ENCODE results near the gene SLC9A9. TPM values are rescaled to one million over a fixed set of nuclear protein-coding genes. Genes with fewer than 3 reads are reported as not detected.

SLC9A9 gene
- total and polyA plus RNA-seq, 8 donors, result 0.58 to 29.7 (median 14.0) TPM

DNA sequence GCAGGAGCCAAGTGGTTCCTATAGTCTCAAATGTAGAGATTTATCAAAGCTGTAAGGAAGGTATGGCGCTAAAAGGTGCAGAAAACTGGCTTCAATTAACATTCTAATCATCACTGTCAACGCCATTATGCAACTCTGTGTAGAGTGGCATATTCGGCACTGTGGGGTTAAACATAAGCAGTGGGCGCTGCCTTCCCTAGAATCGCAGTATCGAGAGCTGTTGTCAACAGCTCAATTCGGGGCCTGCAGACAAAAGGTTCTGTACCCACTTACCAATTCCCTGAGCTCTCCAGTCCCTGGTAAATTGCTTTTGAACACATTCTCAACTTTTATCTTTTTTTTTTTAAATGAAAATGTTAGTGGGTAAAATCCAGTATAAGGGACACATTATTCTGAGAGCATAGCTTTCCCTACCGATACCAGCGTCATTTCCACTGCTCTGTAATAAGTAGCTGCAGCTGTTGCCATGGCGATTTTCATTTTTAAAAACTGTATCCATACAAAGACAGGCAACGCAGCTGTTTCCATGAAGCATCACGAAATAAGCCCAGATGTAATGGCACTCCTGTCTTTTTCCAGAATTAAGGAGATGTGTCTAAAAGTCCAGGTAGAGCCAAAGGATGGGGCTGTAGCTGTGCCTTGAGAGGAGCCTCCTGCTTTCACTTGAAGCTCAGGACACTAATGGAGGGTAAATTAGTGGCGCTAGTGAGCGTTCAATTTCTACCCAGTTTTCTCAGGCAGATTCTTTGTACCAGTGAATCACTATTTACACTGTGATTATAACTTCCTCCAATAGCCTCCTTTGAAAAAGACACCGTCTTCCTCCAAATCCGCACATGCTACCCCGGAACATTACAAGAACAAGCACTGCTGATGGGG is 250.3 kb downstream of the SLC9A9 start:
- Histone ChIP-seq H3K9me3 (no peaks in the 10 kb centered on the region), H3K4me1 (peaks cover 0 to 9% (median 7%) of the 10 kb centered on the region in 4 donors), H3K4me3 (no peak overlapping the region), H3K36me3 (no peaks in the 10 kb centered on the region), H3K27me3 (no peaks in the 10 kb centered on the region), H3K27ac (no peak overlapping the region)
- intact Hi-C loops (cut with DNase I; ENCODE audit: low total_unique reads), result no loop called here
- WGBS, 5 donors, result 88 to 94% (median 92%) methylated on average over 17 of the region's 17 CpGs
- no peak for TF ChIP-seq POLR2AphosphoS5 (IDR thresholded peaks at IDR 0.05)
- no peak for TF ChIP-seq POLR2A (IDR thresholded peaks at IDR 0.05)
- TF ChIP-seq EP300 (IDR thresholded peaks at IDR 0.05), result no peak
- TF ChIP-seq, protein P1, sequence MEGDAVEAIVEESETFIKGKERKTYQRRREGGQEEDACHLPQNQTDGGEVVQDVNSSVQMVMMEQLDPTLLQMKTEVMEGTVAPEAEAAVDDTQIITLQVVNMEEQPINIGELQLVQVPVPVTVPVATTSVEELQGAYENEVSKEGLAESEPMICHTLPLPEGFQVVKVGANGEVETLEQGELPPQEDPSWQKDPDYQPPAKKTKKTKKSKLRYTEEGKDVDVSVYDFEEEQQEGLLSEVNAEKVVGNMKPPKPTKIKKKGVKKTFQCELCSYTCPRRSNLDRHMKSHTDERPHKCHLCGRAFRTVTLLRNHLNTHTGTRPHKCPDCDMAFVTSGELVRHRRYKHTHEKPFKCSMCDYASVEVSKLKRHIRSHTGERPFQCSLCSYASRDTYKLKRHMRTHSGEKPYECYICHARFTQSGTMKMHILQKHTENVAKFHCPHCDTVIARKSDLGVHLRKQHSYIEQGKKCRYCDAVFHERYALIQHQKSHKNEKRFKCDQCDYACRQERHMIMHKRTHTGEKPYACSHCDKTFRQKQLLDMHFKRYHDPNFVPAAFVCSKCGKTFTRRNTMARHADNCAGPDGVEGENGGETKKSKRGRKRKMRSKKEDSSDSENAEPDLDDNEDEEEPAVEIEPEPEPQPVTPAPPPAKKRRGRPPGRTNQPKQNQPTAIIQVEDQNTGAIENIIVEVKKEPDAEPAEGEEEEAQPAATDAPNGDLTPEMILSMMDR (IDR thresholded peaks at IDR 0.05), result no peak
- peak in 1 of 2 donors; percentile 20 for DNase-seq

DNA sequence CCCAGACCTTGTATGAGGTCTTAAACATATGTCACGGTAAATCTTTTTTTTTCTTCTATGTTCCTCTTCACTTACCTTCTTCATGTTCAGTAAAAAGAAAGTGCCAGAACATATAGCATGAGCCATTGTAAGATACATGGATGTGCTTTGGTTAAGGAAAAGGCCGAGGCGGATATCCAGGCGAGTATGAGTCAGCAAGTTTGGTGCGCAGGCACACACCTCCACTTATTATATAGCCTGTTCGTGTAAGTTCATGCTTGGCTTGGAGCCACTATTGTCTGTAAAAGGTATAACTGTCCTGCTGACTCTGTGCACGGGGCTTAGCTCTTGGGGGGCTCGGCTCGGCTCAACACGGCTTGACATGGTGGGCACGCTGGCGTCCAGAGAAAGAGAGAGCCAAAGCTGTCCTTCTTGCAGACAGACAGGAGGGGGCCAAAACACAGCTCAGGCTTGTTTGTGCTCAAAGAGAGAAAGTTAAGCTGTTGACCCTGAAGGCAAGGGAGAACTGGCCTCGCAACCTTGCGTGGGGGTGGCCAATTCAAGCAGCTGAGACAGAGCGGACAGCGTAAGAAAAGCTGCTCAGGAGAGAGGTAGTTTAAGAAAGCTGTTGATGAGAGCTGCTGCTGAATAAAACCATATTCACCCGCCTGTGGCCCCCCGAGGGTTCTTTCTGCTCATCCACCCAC is 251.2 kb downstream of the SLC9A9 start:
- H3K27ac ChIP-seq, result no peak overlapping the region
- no peaks in the 10 kb centered on the region for H3K9me3 ChIP-seq
- intact Hi-C loops (cut with DNase I; ENCODE audit: low total_unique reads), result no loop called here
- no peaks in the 10 kb centered on the region for H3K36me3 ChIP-seq
- peaks cover 0 to 9% (median 7%) of the 10 kb centered on the region in 4 donors for H3K4me1 ChIP-seq
- no peak for DNase-seq
- H3K4me3 ChIP-seq, result no peak overlapping the region
- TF ChIP-seq, protein P1 (IDR thresholded peaks at IDR 0.05), result no peak
- TF ChIP-seq POLR2AphosphoS5 (IDR thresholded peaks at IDR 0.05), result no peak
- TF ChIP-seq EP300 (IDR thresholded peaks at IDR 0.05), result no peak
- no peak for TF ChIP-seq POLR2A (IDR thresholded peaks at IDR 0.05)
- 88 to 91% (median 90%) methylated on average over 18 of the region's 18 CpGs for WGBS, 5 donors
- H3K27me3 ChIP-seq, result no peaks in the 10 kb centered on the region

DNA sequence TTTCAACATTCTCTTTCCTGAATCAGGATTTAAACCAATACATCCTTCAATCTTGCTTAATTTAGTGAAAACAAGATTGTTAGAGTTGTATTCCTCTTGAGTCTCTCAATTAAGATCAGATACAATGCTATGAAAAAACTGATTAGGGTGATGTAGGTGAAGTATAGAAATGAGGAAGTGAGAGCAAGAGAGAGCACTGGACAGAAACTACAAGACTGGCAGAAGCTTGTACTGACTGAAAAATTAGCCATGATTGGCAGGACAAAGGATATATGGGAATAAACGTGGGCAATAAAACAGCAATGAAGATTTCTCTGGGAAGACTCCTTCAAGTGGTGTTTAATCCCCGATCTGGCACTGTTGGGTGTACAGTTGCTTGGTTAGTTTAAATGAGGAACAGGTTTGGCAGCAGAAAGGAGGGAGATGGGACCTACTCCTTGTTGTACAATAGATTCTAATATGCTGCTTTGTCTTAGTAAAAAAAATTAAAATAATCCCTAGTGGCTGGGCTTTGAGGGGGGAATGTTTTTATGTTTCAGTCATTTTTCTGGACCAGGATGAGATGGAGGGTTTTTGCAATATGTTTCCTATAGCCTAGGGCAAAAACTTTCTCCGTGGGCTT is 252.7 kb downstream of the SLC9A9 start:
- no peak for DNase-seq
- Histone ChIP-seq H3K27ac (no peak overlapping the region), H3K27me3 (no peaks in the 10 kb centered on the region), H3K4me1 (peaks cover 0 to 9% (median 7%) of the 10 kb centered on the region in 4 donors), H3K9me3 (no peaks in the 10 kb centered on the region), H3K36me3 (no peaks in the 10 kb centered on the region), H3K4me3 (no peak overlapping the region)
- TF ChIP-seq POLR2A (IDR thresholded peaks at IDR 0.05) (no peak), POLR2AphosphoS5 (IDR thresholded peaks at IDR 0.05) (no peak), EP300 (IDR thresholded peaks at IDR 0.05) (no peak)
- TF ChIP-seq, protein P1 (IDR thresholded peaks at IDR 0.05), result no peak
- intact Hi-C loops (cut with DNase I; ENCODE audit: low total_unique reads), result no loop called here
- 82 to 84% (median 83%) methylated on average over 3 of the region's 3 CpGs for WGBS, 5 donors

DNA sequence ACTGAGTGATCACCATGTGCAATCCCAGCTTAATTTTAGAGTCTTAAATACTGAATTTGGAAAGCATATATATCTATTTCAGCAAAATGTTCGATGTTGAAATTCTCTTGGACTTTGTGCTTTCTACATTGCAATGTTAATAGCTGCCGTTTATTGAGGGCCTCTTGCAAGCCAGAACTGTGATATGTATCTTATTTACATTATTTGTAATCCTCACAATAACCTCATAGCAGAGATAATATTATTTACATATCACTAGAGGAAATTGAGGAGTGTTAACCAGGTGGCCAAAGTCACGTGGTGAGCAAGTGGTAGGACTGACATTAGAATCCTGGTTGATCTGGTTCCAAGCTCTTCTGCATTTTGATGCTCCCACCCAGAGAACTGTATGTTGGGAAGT is 254.1 kb downstream of the SLC9A9 start:
- no peaks in the 10 kb centered on the region for H3K27me3 ChIP-seq
- no peak overlapping the region for H3K27ac ChIP-seq
- TF ChIP-seq, protein P1 (IDR thresholded peaks at IDR 0.05), result no peak
- peak in 2 of 3 donors; percentile 41 to 60 for TF ChIP-seq POLR2AphosphoS5 (IDR thresholded peaks at IDR 0.05)
- 23 to 61% (median 38%) methylated on average over 3 of the region's 3 CpGs for WGBS, 5 donors
- no peaks in the 10 kb centered on the region for H3K36me3 ChIP-seq
- intact Hi-C loops (cut with DNase I; ENCODE audit: low total_unique reads), result no loop called here
- DNase-seq, result peak; percentile 42 to 61
- H3K4me3 ChIP-seq, result no peak overlapping the region
- H3K4me1 ChIP-seq, result peaks cover 0 to 9% (median 7%) of the 10 kb centered on the region in 4 donors
- no peaks in the 10 kb centered on the region for H3K9me3 ChIP-seq
